GM10248 (cell line): ENCODE measurements around the gene COMT.

Source experiments
- CTCF ChIA-PET: fragments of 300-600 bp; sonication (Branson Sonifier 250); formaldehyde crosslinking; extraction: SDS; loops from one replicate; lab custom pipeline; 2021; ENCODE audit warnings: antibody characterized with exemption; lab: Yijun Ruan, JAX
- POLR2A ChIA-PET: fragments of 350-650 bp; sonication (Branson Sonifier 250); formaldehyde crosslinking; extraction: SDS; loops from one replicate; lab custom pipeline; 2020; ENCODE audit warnings: antibody characterized with exemption; lab: Yijun Ruan, JAX
- DNase-seq: peaks from one replicate; pipeline ENCODE4 v3.0.0; 2012; ENCODE audit errors: extremely low spot score
- TF ChIP-seq, protein P1 (sequence below): IDR thresholded peaks from 2 replicates; pipeline ENCODE4 v1.5.1; 2012; ENCODE audit warnings: mild to moderate bottlenecking, low read depth; ENCODE audit errors: extremely low read depth, missing control alignments, control extremely low read depth

The COMT gene

DNA sequence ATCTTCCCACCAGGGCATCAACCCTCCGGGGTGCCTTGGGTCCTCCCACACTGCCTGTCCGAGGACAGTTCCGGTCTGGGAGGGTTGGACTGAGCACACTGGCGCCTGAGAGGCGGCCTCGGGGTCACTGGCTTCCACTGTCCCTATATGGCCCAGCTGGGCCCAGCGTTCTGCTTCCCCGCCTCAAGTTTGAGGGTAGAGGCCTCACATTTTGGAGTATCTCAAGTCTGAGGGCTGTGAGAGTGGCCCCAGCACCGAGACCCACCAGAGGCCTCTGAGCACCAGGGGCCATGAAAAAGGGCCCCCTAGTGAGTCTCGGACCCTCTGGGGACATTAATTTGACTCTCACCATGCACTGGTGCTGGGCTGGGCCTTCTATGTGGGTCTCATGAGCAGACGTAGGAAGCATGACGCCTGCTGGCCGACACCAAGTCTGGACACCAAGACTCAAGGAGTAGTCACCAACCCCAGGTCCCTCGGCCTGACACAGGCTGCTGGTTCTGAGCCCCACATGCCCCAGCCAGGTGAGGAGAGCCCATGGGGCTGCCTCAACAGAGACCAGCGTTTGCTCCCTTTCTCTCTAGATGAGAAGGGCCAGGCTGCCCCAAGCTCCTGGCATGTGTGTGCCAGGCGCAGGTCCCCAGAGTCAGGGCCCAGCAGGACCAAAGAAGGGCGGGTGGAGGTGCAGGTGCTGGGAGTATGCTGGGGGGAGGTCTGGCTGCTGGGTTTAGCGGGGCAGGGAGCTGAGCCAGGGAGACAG, 47.6 kb downstream of the COMT start:
- no peak for DNase-seq
- TF ChIP-seq, protein P1, sequence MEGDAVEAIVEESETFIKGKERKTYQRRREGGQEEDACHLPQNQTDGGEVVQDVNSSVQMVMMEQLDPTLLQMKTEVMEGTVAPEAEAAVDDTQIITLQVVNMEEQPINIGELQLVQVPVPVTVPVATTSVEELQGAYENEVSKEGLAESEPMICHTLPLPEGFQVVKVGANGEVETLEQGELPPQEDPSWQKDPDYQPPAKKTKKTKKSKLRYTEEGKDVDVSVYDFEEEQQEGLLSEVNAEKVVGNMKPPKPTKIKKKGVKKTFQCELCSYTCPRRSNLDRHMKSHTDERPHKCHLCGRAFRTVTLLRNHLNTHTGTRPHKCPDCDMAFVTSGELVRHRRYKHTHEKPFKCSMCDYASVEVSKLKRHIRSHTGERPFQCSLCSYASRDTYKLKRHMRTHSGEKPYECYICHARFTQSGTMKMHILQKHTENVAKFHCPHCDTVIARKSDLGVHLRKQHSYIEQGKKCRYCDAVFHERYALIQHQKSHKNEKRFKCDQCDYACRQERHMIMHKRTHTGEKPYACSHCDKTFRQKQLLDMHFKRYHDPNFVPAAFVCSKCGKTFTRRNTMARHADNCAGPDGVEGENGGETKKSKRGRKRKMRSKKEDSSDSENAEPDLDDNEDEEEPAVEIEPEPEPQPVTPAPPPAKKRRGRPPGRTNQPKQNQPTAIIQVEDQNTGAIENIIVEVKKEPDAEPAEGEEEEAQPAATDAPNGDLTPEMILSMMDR, result no peak
- POLR2A ChIA-PET, result no interaction called here
- CTCF ChIA-PET, result interaction anchor here (1.1 to 2.2 kb wide), 5 partner anchors 23 to 258 kb away, joined by 3 to 7 read pairs (median 4); no protein-coding TSS in a partner anchor

DNA sequence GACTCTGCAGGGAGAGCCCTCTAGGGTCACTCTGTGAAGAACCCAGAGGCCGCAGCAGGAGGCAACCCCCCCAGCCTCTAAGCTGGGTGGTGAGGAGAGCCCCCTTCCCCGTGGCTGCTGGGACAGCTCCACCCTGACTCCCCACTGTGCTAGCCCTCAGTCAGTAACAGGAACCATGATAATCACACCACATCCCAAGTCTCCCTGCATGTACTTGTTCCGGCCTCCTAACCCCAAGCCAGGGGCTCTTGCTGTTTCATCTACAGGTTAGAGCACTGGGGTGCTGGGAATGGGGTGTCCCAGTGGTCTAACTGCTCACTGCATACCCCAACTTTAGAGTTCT, 48.1 kb downstream of the COMT start:
- ChIA-PET POLR2A (no interaction called here), CTCF (interaction anchor here (1.1 to 2.2 kb wide), 4 partner anchors 23 to 259 kb away, joined by 3 to 7 read pairs (median 4); no protein-coding TSS in a partner anchor)
- no peak for DNase-seq
- TF ChIP-seq, protein P1, result no peak

DNA sequence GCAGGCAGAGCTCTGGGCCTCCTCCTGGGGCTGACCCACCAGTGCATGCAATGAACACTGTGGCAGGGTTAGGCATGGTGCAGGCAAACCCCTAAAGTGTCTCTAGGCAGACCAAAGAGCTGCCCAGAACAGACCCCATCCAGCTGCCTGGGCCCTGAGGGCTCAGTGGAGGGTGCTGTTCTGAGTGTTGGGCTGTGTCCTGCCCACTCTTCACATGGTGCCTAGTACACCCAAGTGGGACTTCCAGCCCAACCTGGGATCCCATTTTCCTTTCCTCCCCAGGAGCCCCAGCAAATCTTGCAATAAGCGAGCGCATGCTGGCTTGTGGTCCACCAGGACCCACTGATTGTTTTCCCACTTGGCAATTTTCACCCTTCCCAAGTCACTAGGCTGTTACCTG, 48.6 kb downstream of the COMT start:
- TF ChIP-seq, protein P1, result no peak
- CTCF ChIA-PET, result interaction anchor here (0.6 to 2.8 kb wide), 5 partner anchors 20 to 260 kb away, joined by 3 to 7 read pairs (median 4); no protein-coding TSS in a partner anchor
- DNase-seq, result no peak
- POLR2A ChIA-PET, result no interaction called here

DNA sequence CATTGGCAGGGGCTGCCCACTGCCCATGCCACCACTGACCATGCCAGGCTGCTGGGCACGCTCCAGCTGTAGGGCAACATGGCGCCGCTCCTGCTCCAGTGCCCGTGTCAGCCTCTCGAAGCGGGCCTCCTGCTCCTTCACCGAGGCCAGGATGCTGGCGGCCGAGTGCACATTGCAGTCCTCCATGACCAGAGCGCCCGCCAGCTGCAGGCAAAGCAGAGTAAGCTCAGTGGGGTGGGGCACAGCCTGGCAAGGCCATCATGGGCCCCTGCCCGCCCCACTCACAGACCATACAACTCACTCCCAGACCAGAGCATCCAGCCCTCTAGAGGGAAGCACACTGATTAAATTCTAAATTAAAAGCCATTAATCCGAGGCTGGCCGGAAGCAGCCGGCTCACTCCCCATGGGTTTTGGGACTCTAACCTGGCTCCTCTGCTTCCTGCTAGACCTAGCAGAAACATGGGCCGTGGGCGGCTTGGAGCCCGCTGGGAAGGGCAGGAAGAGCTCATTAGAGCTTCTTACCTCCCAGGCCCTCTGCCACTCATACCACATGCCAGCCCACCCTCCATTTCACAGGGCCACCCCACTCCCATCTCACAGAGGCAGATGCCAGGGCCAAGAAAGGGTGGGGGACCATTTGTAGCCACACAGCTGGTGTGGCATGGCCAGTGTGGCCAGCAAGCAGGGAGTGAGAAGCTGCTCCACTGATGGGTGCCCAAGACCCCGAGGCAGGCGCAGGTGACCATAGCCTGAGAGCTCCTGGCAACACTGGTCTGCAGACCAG, 49.2 kb downstream of the COMT start:
- DNase-seq, result no peak
- ChIA-PET POLR2A (no interaction called here), CTCF (interaction anchor here (0.6 to 2.8 kb wide), 6 partner anchors 21 to 260 kb away, joined by 3 to 7 read pairs (median 4); no protein-coding TSS in a partner anchor)
- TF ChIP-seq, protein P1, result no peak

DNA sequence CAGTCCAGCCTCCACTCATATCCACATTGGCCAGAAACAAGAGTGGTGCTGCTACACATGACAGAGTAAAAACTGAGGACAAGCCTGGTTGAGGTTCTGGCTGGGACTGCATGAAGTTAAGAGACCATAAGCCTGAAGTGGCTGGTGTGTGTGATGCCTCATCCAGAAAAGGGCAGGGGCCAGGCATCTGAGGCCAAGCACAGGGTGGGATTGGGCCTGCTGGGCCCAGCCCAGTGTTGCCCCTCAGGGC, 49.7 kb downstream of the COMT start:
- ChIA-PET POLR2A (no interaction called here), CTCF (interaction anchor here (1.0 to 2.8 kb wide), 3 partner anchors 21 to 261 kb away, joined by 3 to 7 read pairs (median 7); no protein-coding TSS in a partner anchor)
- no peak for DNase-seq
- TF ChIP-seq, protein P1, result no peak

DNA sequence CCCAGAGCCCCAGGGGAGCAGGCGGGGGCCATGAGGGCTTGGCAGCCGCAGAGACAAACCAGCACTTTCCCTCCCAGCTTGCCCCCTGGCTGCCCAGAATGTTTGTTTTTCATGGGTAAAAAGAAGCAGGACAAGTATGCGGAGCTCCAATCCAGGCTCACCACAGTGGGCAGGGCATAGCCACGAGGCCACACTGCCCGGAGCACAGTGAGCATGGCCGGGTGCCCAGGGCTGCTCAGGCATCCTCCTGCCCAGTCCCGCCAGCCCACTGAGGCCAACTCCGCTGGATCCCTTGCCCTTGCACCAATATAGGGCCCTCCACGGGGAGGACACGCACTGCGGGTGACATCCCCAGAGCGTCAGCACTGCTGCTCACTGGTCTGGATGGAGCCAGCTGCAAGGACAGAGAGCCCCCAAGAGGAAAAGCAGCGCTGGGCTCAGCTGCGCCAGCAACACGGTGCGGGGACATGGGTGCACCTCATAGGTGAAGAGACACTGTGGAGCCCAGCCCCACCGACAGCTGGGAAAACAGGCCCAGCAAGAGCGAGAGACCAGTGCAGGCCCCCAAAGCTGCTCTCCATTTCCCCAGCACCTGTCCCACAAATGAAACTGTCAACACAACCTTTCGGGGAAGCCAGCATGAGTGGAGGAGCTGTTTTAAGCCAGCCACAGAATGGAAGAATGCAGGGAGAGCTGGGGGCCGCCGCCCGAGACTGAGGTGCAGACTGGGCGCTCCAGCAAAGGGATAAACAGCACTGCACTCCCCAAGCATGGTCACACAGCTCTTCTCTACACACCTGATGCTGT, 50.3 kb downstream of the COMT start:
- no peak for DNase-seq
- POLR2A ChIA-PET, result no interaction called here
- TF ChIP-seq, protein P1, result no peak
- CTCF ChIA-PET, result interaction anchor here (1.0 to 2.8 kb wide), 3 partner anchors 21 to 261 kb away, joined by 3 to 7 read pairs (median 7); no protein-coding TSS in a partner anchor
